Fibroblast of skin of left biceps (primary cell): ENCODE data around the gene RIGI.
"Not testable (repeated sequence)": the region's sequence is repeated elsewhere in the genome, so short reads cannot be mapped to it uniquely, and the experiment has no call there.

Experiments used
- DNase-seq, 2 experiments: peaks; one replicate each; pipeline ENCODE4 v3.0.0-alpha.2; 2013; ENCODE audit warnings: low read depth in 2 of 2

Gene RIGI

DNA sequence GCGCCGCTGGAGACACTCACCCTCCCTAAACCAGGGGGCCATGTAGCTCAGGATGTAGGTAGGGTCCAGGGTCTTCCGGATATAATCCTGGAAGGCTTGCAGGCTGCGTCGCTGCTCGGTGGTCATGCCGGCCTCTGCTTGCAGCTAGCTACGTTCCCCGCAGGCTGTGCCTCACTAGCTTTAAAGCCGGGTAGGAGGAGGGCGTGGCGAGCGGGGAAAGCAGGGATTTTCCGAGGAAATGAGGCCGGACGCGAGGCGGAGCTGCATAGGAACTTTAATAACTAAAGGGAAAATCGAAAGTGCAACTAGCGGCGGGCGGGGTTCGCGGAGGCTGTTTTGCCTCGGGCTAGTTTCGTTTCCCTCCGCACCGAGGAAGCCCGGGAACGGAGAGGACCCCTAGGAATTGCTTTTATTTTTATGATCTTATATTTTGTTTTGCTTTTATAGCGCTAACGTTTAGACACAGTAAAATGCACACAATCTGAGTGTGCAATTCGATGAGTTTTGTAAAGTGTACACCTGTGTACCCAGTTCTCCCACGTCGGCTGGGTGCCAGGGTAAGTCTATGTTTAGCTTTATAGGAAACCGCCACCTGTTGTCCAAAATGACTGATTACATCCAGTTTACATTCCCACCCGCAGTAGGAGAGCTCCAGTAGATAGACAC is at the start of gene RIGI:
Gene RIGI (minus strand): TSS at position 156 of the 666 bp plus-strand sequence. CDS start 30 bp downstream, at position 126.
- DNase-seq, result peak; percentile 64 to 72

DNA sequence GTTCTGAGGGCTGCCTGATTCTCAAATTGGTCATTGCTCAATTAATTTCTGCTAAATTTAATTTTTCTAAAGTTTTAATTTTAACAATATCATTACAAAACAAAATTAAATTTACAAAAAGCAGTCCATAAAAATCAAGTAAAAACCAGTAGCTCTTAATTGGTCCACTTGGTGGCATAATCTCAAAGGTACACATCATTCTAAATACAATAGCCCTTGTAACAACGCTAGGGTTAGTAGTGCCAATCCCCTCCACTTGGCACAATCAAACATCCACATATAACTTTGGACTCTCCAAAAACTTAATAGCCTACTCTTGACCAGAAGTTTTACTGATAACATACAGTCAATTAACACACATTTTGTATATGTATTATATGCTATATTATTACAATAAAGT is 48.9 kb upstream of the RIGI start:
- DNase-seq, result no peak

DNA sequence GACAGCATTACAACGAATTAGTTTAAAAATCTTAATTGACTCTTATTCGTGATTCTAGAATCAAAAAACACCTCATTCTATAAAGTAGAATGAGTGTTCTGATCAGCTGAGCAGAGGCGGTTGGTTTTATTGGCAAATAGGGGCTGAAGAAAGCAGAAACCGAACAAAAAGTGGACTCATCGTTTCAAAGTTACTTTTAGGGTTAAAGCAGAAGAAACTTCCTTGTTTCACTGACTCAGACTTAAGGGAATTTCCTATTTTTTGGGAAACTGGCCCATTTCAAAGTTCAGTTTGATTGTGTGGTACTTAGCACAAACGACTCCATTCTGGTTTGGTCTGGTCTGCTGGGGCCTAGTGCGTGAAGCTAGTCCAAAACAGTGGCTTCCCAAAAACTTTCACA is 47.8 kb upstream of the RIGI start:
- DNase-seq, result no peak

DNA sequence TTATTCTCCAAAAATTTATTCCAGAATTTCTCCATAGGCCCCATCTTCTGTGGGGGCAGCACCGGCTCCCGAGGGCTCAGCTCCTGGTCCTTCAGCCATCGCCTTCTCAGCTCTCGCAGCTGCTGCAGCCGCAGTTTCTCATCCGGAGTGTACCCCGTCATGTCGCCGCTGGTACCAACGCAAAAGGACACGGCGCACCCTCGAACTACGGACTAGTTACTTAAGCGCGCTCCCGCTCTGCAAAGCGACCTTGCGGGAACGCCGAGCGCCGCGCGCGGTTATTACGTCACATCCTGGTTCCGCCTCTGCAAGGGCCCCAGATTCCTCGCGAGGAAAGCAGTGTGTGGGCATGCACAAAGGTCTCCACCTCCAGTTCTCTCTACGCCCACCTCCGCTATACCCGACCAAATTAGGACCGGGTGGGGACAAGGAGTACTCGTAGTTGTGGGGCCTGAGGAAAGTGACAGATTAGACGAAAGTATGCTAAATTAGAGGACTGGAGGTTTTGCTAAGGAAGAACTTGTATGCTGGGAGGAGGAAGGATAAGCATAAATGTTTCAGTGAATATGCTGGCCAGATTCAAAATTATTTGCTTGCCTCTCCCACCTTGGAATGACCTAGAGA is 47.0 kb upstream of the RIGI start, which contains the start of gene NDUFB6:
Gene NDUFB6 (minus strand): TSS at position 260 of the 624 bp plus-strand sequence. CDS start 99 bp downstream, at position 161.
- DNase-seq, result peak; percentile 74 to 76

- no peak for DNase-seq
Observed at GRCh38 chr9:32571969-32572899, 46.2 kb upstream of the RIGI start.

DNA sequence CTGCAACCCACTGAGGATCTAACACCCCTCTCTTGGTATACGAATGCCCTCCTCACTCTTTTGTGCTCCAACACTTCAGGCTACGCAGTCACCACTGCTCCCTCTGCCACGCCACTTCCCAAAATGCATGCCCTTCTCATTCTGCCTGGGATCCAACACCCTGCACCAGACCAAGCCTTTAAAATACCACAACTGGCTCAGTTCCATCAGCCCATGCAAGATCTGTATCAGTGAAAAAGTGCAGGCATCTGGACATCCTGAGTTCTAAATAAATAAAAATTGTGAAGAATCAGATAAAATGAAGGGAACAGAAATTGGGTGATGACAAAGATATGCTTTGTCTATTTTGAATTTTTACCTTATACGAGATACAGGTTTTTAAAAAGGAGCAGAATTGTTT is 44.3 kb upstream of the RIGI start:
- DNase-seq, result no peak

- DNase-seq, result no peak
Observed at GRCh38 chr9:32566770-32567169, 40.8 kb upstream of the RIGI start.

- no peak for DNase-seq
Observed at GRCh38 chr9:32565967-32566366, 40.0 kb upstream of the RIGI start.

DNA sequence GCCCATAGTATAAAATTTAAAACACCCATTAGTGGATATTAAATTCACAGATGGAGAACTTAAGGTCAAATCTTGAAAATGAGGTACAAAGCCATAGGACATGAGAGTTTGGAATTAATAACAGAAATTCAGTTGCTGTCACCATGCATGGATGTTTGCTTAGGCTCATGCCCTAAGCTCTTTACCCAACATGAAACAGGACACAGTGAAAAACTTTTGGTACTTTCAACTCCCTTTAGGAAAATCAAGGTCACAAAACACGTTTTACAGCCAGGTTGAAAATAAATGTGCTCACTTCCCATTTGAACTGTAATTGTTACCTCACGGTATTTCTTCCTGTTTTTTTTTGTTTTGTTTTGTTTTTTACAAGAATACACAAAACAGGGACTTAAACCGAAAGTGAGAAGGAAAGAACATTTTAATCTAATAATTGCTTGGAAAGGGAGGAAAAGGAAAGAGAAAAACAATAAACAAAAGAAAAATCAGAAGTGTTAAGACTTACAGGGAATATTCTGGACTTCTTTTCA is 32.5 kb upstream of the RIGI start:
- no peak for DNase-seq

DNA sequence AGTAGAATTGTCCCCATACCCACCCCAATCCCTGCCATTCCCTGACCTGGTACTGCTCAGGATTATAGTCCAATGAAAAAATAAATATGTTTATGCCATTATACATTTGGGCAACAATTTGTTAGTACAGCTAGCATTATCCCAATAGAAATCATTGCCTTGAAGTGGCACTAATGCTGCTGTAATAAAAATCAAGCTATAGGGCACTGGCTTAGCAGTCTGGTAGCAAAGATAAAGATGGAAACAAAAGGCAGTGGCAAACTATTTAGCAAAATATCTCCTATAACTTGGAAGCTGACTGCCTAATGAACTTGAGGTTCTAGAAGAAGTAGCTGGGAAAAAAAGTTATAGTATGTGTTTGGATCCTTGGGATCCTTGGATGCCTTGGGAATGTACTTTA is 28.6 kb upstream of the RIGI start:
- no peak for DNase-seq

- no peak for DNase-seq
Observed at GRCh38 chr9:32554107-32554506, 28.1 kb upstream of the RIGI start.

GRCh38 chr9:32552172-32552872 is 26.3 kb upstream of the RIGI start, which contains the start of the genes SMIM27 and TOPORS:
TSS of gene SMIM27 (plus strand) at chr9:32552327. CDS start at chr9:32552435, 108 bp downstream.
TSS of gene TOPORS (minus strand) at chr9:32552586. CDS start at chr9:32552436, 150 bp downstream.
- DNase-seq, result peak; percentile 58 to 69

GRCh38 chr9:32551276-32552051 is 25.5 kb upstream of the RIGI start:
- peak in 1 of 2 experiments; percentile 12 for DNase-seq

- peak; percentile 82 to 85 for DNase-seq
Observed at GRCh38 chr9:32550562-32551275, 24.7 kb upstream of the RIGI start.

- no peak for DNase-seq
Observed at GRCh38 chr9:32550150-32550561, 24.2 kb upstream of the RIGI start.

- DNase-seq, result not testable (repeated sequence)
Observed at GRCh38 chr9:32548213-32548612, 22.2 kb upstream of the RIGI start.

GRCh38 chr9:32545884-32546283 is 19.9 kb upstream of the RIGI start:
- DNase-seq, result no peak

- no peak for DNase-seq
Observed at GRCh38 chr9:32543047-32543446, 17.1 kb upstream of the RIGI start.

DNA sequence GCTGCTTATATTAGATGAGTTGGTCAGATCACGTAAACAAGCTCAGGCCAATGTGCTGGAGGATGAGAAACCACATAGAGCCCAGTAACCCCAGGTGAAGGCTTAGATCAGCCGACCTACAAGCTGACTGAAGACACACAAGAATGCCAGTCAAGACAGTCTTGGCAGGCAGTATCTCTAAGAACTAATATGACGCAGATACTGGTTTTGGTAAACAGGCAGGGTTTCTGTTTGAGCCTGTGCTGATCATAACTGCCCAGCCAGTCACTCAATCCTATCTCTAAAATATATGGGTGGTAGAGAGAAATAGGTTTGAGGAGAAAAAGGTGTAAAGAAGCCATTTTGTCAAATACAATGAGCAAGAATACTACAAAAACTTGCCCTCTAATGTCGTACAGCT is 7.8 kb upstream of the RIGI start:
- no peak for DNase-seq

DNA sequence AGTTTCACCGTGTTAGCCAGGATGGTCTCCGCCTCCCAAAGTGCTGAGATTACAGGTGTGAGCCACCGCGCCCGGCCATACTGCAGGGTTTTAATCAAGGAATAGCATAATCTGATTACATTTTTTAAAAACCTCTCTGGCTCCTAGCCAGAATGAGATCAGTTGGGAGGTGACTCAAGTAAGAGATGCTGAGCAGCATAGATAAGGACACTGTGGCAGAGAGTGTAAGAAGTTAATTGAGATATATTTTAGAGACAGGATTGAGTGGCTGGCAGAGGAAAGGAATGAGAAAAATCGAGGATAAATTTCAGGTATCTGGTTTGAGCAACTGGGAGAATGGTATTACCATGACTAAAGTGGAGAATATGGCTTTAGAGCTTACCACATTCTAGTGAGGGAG is 7.3 kb upstream of the RIGI start:
- no peak for DNase-seq
